ENCODE data around the gene UIMC1. TPM values are rescaled to one million over a fixed set of nuclear protein-coding genes. Genes with fewer than 3 reads are reported as not detected.

Gene UIMC1
- polyA plus RNA-seq, 10 donors: 21.8 to 39.2 (median 29.0) TPM

- DNase-seq: no peak
These were observed 50.7 kb downstream of the UIMC1 start for GRCh38 chr5:176955895-176956294.

GRCh38 chr5:176954050-176954449 lies 52.5 kb downstream of the UIMC1 start:
- DNase-seq: no peak

- no peak for DNase-seq
These were observed 53.9 kb downstream of the UIMC1 start for GRCh38 chr5:176952531-176953193.

GRCh38 chr5:176948458-176948857 lies 58.1 kb downstream of the UIMC1 start:
- DNase-seq: no peak

GRCh38 chr5:176947847-176948246 lies 58.7 kb downstream of the UIMC1 start:
- no peak for DNase-seq

GRCh38 chr5:176944268-176944667 lies 62.3 kb downstream of the UIMC1 start:
- no peak for DNase-seq

- no peak for DNase-seq
These were observed 62.8 kb downstream of the UIMC1 start for GRCh38 chr5:176943816-176944215.

GRCh38 chr5:176941951-176942350 lies 64.6 kb downstream of the UIMC1 start:
- DNase-seq: no peak

GRCh38 chr5:176938472-176938871 lies 68.1 kb downstream of the UIMC1 start:
- DNase-seq: no peak

- DNase-seq: no peak
These were observed 71.6 kb downstream of the UIMC1 start for GRCh38 chr5:176935017-176935416.

GRCh38 chr5:176934309-176934930 lies 72.2 kb downstream of the UIMC1 start:
- no peak for DNase-seq

GRCh38 chr5:176929654-176930053 lies 76.9 kb downstream of the UIMC1 start:
- DNase-seq: no peak

- no peak for DNase-seq
These were observed 79.0 kb downstream of the UIMC1 start for GRCh38 chr5:176927562-176927961.

GRCh38 chr5:176922817-176923216 lies 83.8 kb downstream of the UIMC1 start:
- no peak for DNase-seq

- DNase-seq: no peak
These were observed 84.9 kb downstream of the UIMC1 start for GRCh38 chr5:176921714-176922113.

GRCh38 chr5:176918613-176919012 lies 88.0 kb downstream of the UIMC1 start:
- no peak for DNase-seq

- DNase-seq: no peak
These were observed 90.2 kb downstream of the UIMC1 start for GRCh38 chr5:176916337-176916736.

- DNase-seq: no peak
These were observed 90.7 kb downstream of the UIMC1 start for GRCh38 chr5:176915906-176916305.

GRCh38 chr5:176912115-176912514 lies 94.5 kb downstream of the UIMC1 start:
- no peak for DNase-seq

- no peak for DNase-seq
These were observed 97.8 kb downstream of the UIMC1 start for GRCh38 chr5:176908675-176909368.

GRCh38 chr5:176906796-176907195 lies 99.8 kb downstream of the UIMC1 start:
- no peak for DNase-seq

GRCh38 chr5:176906126-176906525 lies 100.5 kb downstream of the UIMC1 start:
- DNase-seq: no peak

- no peak for DNase-seq
These were observed 102.3 kb downstream of the UIMC1 start for GRCh38 chr5:176904276-176904675.

All from muscle of back (tissue), 11 donors.